Astrocyte (in vitro differentiated cells and primary cell): Measurements from ENCODE around the gene PLPP4.

Experiments used
- EZH2 ChIP-seq: IDR thresholded peaks from 2 replicates; pipeline ENCODE4 v1.6.1; 2012; ENCODE audit warnings: mild to moderate bottlenecking, low read length, inconsistent platforms; ENCODE audit not compliant: insufficient read depth
- TF ChIP-seq, protein P1 (sequence below): IDR thresholded peaks from 2 replicates; pipeline ENCODE4 v1.5.1; 2011; ENCODE audit warnings: low read depth, mild to moderate bottlenecking, inconsistent platforms, low read length, moderate library complexity; ENCODE audit not compliant: insufficient read depth

DNA sequence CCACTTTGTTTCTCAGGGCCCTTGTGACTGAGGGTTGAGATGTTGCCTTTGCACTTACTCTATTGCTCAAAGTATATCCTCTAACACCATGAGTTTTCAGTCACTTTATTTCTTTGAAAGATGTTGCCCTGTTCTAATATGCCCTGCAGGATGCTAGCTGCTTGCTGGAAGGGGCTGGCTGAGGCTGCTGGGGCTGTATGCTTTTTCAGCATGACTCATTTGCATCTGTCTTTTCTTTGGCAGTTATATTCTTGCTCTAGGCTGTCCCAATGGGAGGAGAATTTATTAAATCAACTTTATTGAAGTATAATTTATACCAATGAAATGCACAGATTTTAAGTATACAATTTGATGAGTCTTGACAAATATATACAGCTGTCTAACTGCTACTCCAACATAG, 157.7 kb downstream of the PLPP4 start:
- no peak for TF ChIP-seq EZH2
- TF ChIP-seq, protein P1, sequence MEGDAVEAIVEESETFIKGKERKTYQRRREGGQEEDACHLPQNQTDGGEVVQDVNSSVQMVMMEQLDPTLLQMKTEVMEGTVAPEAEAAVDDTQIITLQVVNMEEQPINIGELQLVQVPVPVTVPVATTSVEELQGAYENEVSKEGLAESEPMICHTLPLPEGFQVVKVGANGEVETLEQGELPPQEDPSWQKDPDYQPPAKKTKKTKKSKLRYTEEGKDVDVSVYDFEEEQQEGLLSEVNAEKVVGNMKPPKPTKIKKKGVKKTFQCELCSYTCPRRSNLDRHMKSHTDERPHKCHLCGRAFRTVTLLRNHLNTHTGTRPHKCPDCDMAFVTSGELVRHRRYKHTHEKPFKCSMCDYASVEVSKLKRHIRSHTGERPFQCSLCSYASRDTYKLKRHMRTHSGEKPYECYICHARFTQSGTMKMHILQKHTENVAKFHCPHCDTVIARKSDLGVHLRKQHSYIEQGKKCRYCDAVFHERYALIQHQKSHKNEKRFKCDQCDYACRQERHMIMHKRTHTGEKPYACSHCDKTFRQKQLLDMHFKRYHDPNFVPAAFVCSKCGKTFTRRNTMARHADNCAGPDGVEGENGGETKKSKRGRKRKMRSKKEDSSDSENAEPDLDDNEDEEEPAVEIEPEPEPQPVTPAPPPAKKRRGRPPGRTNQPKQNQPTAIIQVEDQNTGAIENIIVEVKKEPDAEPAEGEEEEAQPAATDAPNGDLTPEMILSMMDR = no peak
